Cardiac fibroblast (primary cell): ENCODE results near the gene ARHGAP10.

Source experiments
- DNase-seq, 2 donors: peaks; one replicate each; pipeline versions ENCODE4 v3.0.0 to v3.0.0-alpha.2; 2010; ENCODE audit warnings: low read depth in 2 of 2
- H3K4me3 ChIP-seq, 2 donors: replicated peaks in 1 of 2; 1 replicate in 1 of 2; 2 replicates in 1 of 2; pipeline ENCODE4 v1.5.1; 2011; ENCODE audit warnings: low read depth in 2 of 2, low read length in 2 of 2, mild to moderate bottlenecking in 2 of 2, moderate library complexity in 1 of 2
- CTCF ChIP-seq: IDR thresholded peaks from one replicate; pipeline ENCODE4 v1.5.1; 2011; ENCODE audit warnings: low read depth, mild to moderate bottlenecking, low read length, inconsistent platforms

ARHGAP10 gene

GRCh38 chr4:148067301-148067916 lies 335.5 kb downstream of the ARHGAP10 start:
- no peak for DNase-seq
- no peak for TF ChIP-seq CTCF
- no peak overlapping the region for H3K4me3 ChIP-seq

- no peak for TF ChIP-seq CTCF
- DNase-seq = no peak
- H3K4me3 ChIP-seq = no peak overlapping the region
Observed at GRCh38 chr4:148068065-148068911, 336.4 kb downstream of the ARHGAP10 start.

GRCh38 chr4:148069086-148069894 lies 337.4 kb downstream of the ARHGAP10 start:
- H3K4me3 ChIP-seq = no peak overlapping the region
- no peak for DNase-seq
- TF ChIP-seq CTCF = no peak

- H3K4me3 ChIP-seq = no peak overlapping the region
- no peak for TF ChIP-seq CTCF
- peak in 1 of 2 donors; percentile 15 for DNase-seq
Observed at GRCh38 chr4:148069895-148070178, 337.9 kb downstream of the ARHGAP10 start.

- no peak overlapping the region for H3K4me3 ChIP-seq
- no peak for DNase-seq
- TF ChIP-seq CTCF = no peak
Observed at GRCh38 chr4:148071009-148071408, 339.1 kb downstream of the ARHGAP10 start.

- DNase-seq = no peak
- no peak overlapping the region for H3K4me3 ChIP-seq
- TF ChIP-seq CTCF = no peak
Observed at GRCh38 chr4:148072789-148073188, 340.9 kb downstream of the ARHGAP10 start.
